Measurements from ENCODE around the gene PRELID3B.
"Not testable (repeated sequence)": the region's sequence is repeated elsewhere in the genome, so short reads cannot be mapped to it uniquely, and the experiment has no call there.

PRELID3B gene

DNA sequence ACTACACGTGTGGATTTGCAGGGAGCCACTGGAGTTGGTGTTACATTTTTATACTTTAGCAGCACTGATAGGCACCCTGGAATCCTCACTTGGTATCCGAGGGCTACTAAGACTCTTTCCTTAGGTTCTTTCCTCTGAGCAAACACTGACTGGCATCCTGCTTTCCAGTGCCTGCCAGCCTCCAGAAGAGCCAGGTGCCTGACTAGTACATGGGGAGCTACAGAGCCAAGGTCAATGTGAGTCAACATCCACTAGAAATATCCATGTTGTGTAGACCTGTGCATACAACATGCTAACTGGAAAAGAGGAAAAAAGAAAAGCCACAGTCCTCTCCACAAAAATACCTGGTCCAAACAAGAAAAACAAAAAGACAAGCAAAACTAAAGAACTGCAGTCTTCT lies 17.5 kb downstream of the PRELID3B start:
- no peak for DNase-seq

GRCh38 chr20:59024111-59024530 lies 18.5 kb downstream of the PRELID3B start:
- DNase-seq = no peak

DNA sequence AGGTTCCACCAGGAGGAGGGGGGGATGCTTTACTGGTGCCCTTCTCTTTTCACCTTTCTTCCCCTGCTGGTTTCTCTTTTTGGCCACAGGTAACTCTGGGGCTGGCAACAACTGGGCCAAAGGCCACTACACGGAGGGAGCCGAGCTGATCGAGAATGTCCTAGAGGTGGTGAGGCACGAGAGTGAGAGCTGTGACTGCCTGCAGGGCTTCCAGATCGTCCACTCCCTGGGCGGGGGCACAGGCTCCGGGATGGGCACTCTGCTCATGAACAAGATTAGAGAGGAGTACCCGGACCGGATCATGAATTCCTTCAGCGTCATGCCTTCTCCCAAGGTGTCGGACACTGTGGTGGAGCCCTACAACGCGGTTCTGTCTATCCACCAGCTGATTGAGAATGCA lies 19.0 kb downstream of the PRELID3B start:
- no peak for DNase-seq

GRCh38 chr20:59022754-59023153 lies 19.8 kb downstream of the PRELID3B start:
- no peak for DNase-seq

DNA sequence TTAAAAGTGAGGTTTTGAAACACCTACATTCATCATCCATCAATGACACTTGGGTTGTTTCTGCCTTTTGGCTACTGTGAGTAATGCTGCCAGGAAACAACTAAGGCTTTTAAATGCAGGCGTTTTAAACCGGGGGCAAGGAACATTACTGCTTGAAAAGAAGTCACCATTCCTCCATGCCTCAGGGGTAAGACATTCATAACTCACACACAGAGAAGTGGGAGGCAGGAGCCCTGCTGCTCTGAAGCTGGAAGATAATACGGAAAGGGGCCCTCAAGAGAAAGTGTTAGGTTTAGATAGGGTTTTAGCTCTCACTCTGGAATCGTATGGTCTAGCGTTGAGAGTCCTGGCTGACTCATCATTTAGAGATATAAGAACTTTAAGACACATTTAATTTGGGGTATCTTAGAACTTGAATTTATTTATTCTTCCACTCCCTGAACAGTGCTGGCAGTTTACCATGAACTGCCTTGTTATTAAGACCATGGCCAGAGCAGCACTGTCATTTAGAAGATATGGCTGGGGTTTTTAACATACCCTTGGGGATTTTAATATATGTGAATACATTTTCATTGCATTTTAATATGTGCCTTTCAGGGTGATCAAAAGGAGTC lies 21.5 kb downstream of the PRELID3B start:
- no peak for DNase-seq

DNA sequence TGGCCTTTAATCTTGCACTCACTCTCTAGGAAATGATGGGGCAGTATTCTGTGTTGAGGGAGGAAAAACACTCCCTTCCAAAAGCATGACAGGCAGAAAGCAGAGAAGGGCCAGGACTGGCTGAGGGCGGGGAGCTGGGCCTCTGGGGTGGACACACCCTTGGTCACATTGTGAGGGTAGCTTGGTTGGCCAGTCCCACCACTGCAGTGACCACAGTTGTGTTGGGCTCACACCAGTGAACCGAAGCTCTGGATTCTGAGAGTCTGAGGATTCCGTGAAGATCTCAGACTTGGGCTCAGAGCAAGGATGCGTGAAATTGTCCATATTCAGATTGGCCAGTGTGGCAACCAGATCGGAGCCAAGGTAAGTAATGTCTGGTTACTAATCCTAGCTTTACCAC lies 23.4 kb downstream of the PRELID3B start, which contains the start of gene TUBB1:
TSS of gene TUBB1 (plus strand) at position 213 of the 400 bp plus-strand sequence. CDS start at position 307, 94 bp downstream.
- no peak for DNase-seq

- DNase-seq = no peak
These were observed 23.8 kb downstream of the PRELID3B start for GRCh38 chr20:59018817-59019216.

DNA sequence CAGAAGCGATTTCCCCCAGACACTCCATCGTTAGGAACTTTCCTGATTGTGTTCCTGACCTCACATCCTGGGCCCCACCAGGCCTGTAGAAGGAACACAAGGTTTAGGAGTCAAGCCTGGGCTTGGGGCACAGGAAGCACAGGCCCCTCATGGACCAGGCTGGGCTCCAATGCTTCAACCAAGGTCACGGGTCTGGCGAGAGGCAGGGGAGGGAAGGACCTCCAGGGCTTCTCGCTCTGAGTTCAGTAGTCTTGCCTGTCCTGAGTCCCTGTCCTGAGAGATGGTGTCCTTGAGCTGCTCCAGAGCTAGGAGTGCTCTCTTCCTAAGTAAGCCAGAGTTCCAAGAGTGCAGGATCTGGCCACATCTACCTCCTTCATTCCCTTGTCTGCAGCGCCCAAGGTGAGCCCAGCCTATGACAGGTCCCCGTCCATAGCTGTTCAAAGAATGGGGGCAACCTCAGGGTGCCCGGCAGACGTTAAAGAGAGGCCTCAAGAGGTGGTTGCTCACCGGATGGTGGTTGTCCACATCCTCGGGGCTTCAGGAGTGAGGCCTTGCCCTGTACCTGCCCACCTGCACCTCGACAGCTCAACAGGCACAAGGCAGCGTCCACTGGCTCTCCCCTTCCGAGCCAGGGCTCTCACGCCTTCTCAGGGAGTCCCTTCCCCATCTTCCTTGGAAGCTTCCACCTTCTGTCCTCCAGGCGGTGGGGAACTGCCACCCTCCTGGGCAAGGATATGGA lies 24.9 kb downstream of the PRELID3B start:
- no peak for DNase-seq

DNA sequence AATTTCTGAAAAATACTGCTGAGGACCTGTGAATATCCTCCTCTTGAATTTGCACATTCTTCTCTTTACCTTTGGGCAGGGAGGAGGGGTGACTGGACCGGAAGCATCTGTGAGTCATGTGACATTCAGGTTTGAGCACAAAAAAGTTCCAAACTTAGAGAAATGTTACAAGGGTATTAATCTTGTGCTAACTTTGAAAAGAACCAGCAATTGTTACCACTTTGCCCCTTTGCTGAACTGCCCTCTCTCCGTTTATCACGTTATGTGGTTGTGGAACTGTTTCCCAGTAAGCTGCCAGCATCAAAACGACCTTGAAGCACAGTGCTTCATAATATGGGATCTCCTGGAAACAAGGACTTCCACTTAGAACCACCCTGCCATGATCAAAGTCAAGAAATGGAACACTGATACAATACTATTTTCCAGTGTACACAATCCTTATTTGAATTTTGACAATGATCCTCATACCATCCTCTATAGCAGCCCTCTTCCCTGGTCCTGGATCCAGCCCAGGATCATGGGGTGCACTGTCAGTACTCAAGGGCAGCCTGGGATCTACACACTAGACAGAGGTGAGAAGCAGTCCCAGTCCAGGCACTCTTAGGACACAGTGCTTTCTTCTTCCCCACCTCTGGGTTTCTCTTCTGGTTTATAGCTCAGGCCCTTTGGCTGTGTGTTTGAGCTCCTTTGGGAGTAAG lies 25.6 kb downstream of the PRELID3B start:
- DNase-seq = no peak

- no peak for DNase-seq
These were observed 26.5 kb downstream of the PRELID3B start for GRCh38 chr20:59015812-59016711.

GRCh38 chr20:59015411-59015810 lies 27.2 kb downstream of the PRELID3B start:
- DNase-seq = no peak

DNA sequence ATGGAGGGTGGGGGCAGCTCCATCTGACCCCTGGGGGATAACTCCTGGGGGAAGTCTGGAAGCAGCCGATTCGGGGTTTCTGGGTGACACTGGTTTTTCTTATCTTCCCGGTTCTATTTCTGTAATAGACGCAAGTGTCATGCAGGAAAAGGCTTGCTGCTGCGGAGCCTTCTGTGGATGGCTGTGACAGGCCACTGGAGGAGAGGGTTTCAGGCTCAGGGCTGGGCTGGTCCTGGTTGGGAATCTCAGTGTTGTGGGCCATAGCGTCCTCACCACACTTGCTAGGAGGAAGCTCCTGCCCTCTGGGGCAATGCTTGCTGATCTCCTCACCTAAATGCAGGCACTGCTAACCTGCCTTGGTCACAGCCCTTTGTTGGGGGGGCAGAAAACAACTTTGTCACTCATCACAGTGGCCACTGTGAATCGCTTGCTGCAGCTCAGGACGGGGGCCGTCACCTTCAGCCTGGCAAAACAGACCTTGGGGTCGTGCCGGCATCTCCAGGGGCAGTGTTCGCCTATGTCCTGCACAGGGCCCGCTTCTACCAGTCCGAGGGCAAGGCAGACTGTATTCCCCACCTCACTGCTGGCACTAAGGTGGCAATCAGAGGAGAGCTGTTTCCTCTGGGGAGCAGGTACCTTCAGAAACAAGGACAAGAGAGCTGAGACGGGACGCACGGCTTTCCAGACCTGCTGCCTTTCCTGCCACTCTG lies 27.8 kb downstream of the PRELID3B start:
- DNase-seq = no peak

GRCh38 chr20:59013959-59014608 lies 28.5 kb downstream of the PRELID3B start:
- peak; percentile 42 for DNase-seq

DNA sequence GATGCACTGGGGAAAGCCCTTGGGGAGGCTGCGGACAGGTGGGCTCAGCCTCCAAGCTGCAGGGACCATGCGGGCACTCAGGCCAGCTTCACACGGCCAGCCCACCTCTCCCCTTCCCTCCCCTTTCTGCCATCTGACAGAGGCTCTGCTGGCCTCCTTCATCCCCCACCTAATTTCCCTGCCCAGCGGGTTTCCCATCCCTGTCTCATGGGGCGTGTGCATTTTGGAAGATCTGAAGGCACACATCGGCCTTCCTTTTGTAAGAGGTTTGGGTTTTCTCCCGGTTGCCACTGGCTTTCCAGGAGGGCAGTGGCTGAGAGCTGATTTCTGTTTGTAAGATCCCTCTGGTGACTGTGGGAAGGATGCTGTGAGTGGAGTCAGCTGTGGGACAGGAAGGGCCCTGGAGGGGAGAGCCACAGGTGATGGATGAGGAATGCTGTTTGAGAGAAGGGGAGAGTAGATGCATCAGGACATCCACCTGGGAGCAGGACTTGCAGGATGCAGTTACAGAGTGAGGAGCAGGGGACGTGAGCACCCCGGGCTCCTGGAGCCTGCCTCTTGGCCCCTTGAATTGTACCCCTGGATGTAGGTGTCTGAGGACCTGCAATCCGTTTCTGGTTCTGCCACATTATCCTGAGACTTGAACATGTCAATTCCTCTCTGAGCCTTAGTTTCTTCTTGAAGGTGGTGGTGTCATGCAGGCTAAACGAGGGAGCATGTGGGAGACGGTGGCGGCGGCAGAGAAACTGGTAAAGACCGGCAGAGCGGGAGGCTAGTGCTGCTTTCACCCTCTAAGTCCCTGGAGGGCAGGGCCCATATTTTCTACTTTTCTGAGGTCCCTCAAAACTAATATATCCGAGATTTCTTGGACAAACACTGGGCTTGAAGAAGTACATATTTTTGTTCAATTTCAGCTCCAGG lies 29.3 kb downstream of the PRELID3B start:
- DNase-seq = no peak

GRCh38 chr20:59011874-59012157 lies 30.8 kb downstream of the PRELID3B start:
- not testable (repeated sequence) for DNase-seq

DNA sequence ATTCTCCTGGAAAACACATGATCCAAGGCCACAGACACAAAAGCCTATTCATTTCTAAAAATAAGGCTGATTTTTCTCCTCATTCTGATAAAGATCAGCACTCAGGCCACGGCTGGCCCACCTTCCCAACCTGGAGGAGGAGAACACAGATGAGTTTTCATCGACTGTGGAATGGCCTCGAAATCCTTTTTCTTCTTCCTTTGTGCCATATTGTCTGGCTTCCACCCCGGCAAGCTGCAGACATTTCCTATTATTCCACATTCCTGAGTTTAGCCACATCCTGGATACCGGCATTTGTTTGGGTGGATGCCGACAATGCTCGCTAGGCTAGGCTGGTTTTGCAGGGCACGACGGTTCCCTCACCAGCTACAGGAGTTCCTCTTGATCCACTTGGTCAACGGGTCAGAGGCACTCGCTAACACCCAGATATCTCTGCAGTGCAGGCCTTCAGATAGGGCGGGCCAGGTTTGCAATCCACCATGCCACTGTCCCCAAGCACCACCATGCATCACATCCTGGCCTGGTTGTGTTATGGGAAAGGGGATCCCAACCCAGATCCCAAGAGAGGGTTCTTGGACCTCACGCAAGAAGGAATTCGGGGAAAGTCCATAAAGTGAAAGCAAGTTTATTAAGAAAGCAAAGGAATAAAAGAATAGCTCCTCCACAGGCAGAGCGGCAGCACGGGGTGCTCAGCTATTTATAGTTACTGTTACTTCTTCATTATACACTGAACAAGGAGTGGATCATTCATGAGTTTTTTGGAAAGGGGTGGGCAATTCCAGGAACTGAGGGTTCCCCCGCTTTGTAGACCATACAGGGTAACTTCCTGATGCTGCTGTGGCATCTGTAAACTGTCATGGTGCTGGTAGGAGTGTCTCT lies 31.4 kb downstream of the PRELID3B start:
- DNase-seq = peak; percentile 11

DNA sequence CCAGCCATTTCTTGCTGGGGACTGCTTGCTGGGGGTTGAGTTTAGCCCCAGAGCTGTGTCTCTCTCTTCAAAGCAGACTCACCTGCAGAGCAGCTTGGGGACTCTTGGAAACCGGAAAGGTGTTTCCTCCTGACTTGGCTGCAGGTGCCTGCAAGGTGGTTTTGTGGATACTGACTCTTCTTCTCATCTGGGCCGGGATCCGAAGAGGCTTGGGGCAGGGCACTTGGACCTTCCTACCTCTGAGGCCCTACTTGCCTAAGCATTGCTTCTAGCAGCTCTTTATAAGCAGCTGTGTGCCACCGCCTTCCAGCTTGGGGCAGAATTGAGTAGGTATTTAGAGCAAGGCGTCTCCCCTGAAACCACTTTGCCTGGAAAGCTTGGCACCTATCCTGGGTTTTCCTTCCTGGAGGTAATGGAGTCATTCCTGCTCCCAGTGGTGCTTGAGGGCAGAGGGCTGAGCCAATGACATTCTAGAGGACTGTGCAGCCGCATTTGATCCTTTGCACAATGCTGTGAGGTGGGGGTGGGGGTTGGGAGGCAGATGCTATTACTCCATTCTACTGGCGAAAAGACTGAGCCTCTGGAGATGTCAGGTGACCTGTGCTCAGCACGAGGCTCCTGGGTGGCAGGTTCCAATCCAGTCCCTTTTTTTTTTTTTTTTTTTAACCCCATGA lies 32.1 kb downstream of the PRELID3B start:
- DNase-seq = no peak

- DNase-seq = no peak
These were observed 33.8 kb downstream of the PRELID3B start for GRCh38 chr20:59008715-59009336.
